Astrocyte (in vitro differentiated cells and primary cell): Measurements from ENCODE around the gene PDP2. TPM values are rescaled to one million over a fixed set of nuclear protein-coding genes. Genes with fewer than 3 reads are reported as not detected.
A peak's percentile ranks its signal among the peaks of the same experiment; 100 is the strongest.

Experiments
- DNase-seq: peaks from one replicate; pipeline ENCODE4 v3.0.0-alpha.2; 2010; ENCODE audit warnings: low read depth
- FAIRE-seq: peaks from 2 replicates; lab custom pipeline; 2011; peaks lifted over from hg19 to GRCh38; lab: Jason Lieb, UNC
- H2AFZ ChIP-seq: 2 replicates; pipeline ENCODE4 v1.6.0; 2012; ENCODE audit warnings: low read depth, low read length, inconsistent platforms
- H3K27ac ChIP-seq: 2 replicates; pipeline ENCODE4 v1.5.1; 2011; ENCODE audit warnings: low read depth, low read length, inconsistent platforms
- H3K27me3 ChIP-seq: 2 replicates; pipeline ENCODE4 v1.6.0; 2011; ENCODE audit warnings: low read length, inconsistent platforms; ENCODE audit not compliant: insufficient read depth
- H3K36me3 ChIP-seq: 2 replicates; pipeline ENCODE4 v1.5.1; 2011; ENCODE audit warnings: low read length, inconsistent platforms; ENCODE audit not compliant: insufficient read depth
- H3K4me1 ChIP-seq: 2 replicates; pipeline ENCODE4 v1.5.1; 2011; ENCODE audit warnings: low read length, inconsistent platforms; ENCODE audit not compliant: insufficient read depth
- H3K4me2 ChIP-seq: 2 replicates; pipeline ENCODE4 v1.6.0; 2012; ENCODE audit warnings: low read length, inconsistent platforms
- H3K4me3 ChIP-seq: 2 replicates; pipeline ENCODE4 v1.5.1; 2011; ENCODE audit warnings: low read depth, mild to moderate bottlenecking, low read length, inconsistent platforms; ENCODE audit not compliant: insufficient read depth
- H3K79me2 ChIP-seq: 2 replicates; pipeline ENCODE4 v1.6.0; 2012; ENCODE audit warnings: mild to moderate bottlenecking, low read length, inconsistent platforms; ENCODE audit not compliant: insufficient read depth
- H3K9ac ChIP-seq: 2 replicates; pipeline ENCODE4 v1.6.0; 2012; ENCODE audit warnings: mild to moderate bottlenecking, low read length, inconsistent platforms
- H3K9me3 ChIP-seq: 2 replicates; pipeline ENCODE4 v1.5.1; 2012; ENCODE audit warnings: low read depth, mild to moderate bottlenecking, low read length, inconsistent platforms; ENCODE audit not compliant: insufficient read depth
- H4K20me1 ChIP-seq: 2 replicates; pipeline ENCODE4 v1.6.0; 2012; ENCODE audit warnings: low read length, inconsistent platforms; ENCODE audit not compliant: insufficient read depth
- H3K27ac Mint-ChIP-seq: one replicate; pipeline ENCODE4 v1.8.0; 2021; ENCODE audit warnings: mild to moderate bottlenecking, mixed read lengths; ENCODE audit not compliant: unreplicated experiment
- H3K27me3 Mint-ChIP-seq: one replicate; pipeline ENCODE4 v1.8.0; 2021; ENCODE audit warnings: low read depth, mixed read lengths; ENCODE audit not compliant: unreplicated experiment
- H3K36me3 Mint-ChIP-seq: one replicate; pipeline ENCODE4 v1.8.0; 2021; ENCODE audit warnings: low read depth, mixed read lengths; ENCODE audit not compliant: unreplicated experiment
- H3K4me1 Mint-ChIP-seq: one replicate; pipeline ENCODE4 v1.8.0; 2021; ENCODE audit warnings: low read depth, mixed read lengths; ENCODE audit not compliant: unreplicated experiment
- H3K4me3 Mint-ChIP-seq: one replicate; pipeline ENCODE4 v1.8.0; 2021; ENCODE audit warnings: mild to moderate bottlenecking, moderate library complexity, mixed read lengths; ENCODE audit not compliant: unreplicated experiment
- H3K9me3 Mint-ChIP-seq: one replicate; pipeline ENCODE4 v1.8.0; 2021; ENCODE audit warnings: mild to moderate bottlenecking, mixed read lengths; ENCODE audit not compliant: unreplicated experiment
- EZH2 ChIP-seq: IDR thresholded peaks from 2 replicates; pipeline ENCODE4 v1.6.1; 2012; ENCODE audit warnings: mild to moderate bottlenecking, low read length, inconsistent platforms; ENCODE audit not compliant: insufficient read depth
- total RNA-seq: library from RNA; stranded (reverse); gene quantifications from 2 replicates; pipeline ENCODE4 v1.2.1, GENCODE V29; 2021
- TF ChIP-seq, protein P1 (sequence below): IDR thresholded peaks from 2 replicates; pipeline ENCODE4 v1.5.1; 2011; ENCODE audit warnings: low read depth, mild to moderate bottlenecking, inconsistent platforms, low read length, moderate library complexity; ENCODE audit not compliant: insufficient read depth

The PDP2 gene
- total RNA-seq, 1 donor from 2014 or later = 16.8 TPM

GRCh38 chr16:66881014-66881417 is 701 bp downstream of the PDP2 start:
- TF ChIP-seq EZH2 = no peak
- TF ChIP-seq, protein P1, sequence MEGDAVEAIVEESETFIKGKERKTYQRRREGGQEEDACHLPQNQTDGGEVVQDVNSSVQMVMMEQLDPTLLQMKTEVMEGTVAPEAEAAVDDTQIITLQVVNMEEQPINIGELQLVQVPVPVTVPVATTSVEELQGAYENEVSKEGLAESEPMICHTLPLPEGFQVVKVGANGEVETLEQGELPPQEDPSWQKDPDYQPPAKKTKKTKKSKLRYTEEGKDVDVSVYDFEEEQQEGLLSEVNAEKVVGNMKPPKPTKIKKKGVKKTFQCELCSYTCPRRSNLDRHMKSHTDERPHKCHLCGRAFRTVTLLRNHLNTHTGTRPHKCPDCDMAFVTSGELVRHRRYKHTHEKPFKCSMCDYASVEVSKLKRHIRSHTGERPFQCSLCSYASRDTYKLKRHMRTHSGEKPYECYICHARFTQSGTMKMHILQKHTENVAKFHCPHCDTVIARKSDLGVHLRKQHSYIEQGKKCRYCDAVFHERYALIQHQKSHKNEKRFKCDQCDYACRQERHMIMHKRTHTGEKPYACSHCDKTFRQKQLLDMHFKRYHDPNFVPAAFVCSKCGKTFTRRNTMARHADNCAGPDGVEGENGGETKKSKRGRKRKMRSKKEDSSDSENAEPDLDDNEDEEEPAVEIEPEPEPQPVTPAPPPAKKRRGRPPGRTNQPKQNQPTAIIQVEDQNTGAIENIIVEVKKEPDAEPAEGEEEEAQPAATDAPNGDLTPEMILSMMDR = no peak
- peaks cover 14% of the 10 kb centered on the region for H3K36me3 ChIP-seq
- DNase-seq (no peak), FAIRE-seq (no peak)
- H3K27ac ChIP-seq = peak overlapping the region; percentile 43
- peak overlapping the region; percentile 96 for H3K4me3 Mint-ChIP-seq
- peak overlapping the region; percentile 80 for H3K4me3 ChIP-seq
- no peaks in the 10 kb centered on the region for H3K9me3 ChIP-seq
- peaks cover 11% of the 10 kb centered on the region for H3K36me3 Mint-ChIP-seq
- no peaks in the 10 kb centered on the region for H3K27me3 ChIP-seq
- peaks cover 23% of the 10 kb centered on the region for H3K4me1 Mint-ChIP-seq
- H2AFZ ChIP-seq = peak overlapping the region; percentile 86
- H3K27me3 Mint-ChIP-seq = no peaks in the 10 kb centered on the region
- peak overlapping the region; percentile 80 for H3K9ac ChIP-seq
- peaks cover 26% of the 10 kb centered on the region for H4K20me1 ChIP-seq
- H3K27ac Mint-ChIP-seq = no peak overlapping the region
- peaks cover 9% of the 10 kb centered on the region for H3K4me1 ChIP-seq
- H3K4me2 ChIP-seq = peak overlapping the region; percentile 93
- no peaks in the 10 kb centered on the region for H3K9me3 Mint-ChIP-seq
- peaks cover 23% of the 10 kb centered on the region for H3K79me2 ChIP-seq

GRCh38 chr16:66881560-66881959 is 1.2 kb downstream of the PDP2 start:
- no peak for DNase-seq
- FAIRE-seq = no peak
- Histone ChIP-seq H3K4me2 (peak overlapping the region; percentile 93), H3K27me3 (no peaks in the 10 kb centered on the region), H3K27ac (no peak overlapping the region), H4K20me1 (peaks cover 30% of the 10 kb centered on the region), H3K9me3 (no peaks in the 10 kb centered on the region), H3K4me1 (peaks cover 9% of the 10 kb centered on the region), H3K9ac (no peak overlapping the region), H3K79me2 (peaks cover 23% of the 10 kb centered on the region), H3K36me3 (peaks cover 14% of the 10 kb centered on the region), H3K4me3 (peak overlapping the region; percentile 37), H2AFZ (no peak overlapping the region)
- Mint-ChIP-seq H3K9me3 (no peaks in the 10 kb centered on the region), H3K27ac (no peak overlapping the region), H3K4me3 (peak overlapping the region; percentile 96), H3K36me3 (peaks cover 11% of the 10 kb centered on the region), H3K27me3 (no peaks in the 10 kb centered on the region), H3K4me1 (peaks cover 27% of the 10 kb centered on the region)
- no peak for TF ChIP-seq EZH2
- TF ChIP-seq, protein P1 = no peak

DNA sequence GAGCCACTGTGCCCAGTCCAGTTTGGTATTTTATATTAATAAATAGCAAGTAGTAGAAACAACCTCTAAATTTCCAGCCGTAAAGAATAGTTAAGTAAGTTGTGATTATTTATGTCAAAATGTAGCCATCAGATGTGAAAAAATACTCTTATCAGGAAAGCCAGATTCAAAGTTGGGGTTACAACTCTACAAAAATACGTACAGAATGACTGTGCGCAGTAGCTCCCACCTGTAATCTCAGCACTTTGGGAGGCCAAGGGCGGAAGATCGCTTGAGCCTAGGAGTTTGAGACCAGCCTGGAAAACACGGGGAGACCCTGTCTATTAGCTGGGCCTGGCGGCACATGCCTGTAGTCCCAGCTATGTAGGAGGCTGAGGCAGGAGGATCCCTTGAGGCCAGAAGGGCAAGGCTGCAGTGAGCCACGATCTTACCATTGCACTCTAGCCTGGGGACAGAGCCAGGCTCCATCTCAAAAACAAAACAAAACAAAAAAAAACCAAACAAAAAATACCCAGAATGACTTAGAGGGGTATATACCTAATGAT is 1.7 kb downstream of the PDP2 start:
- TF ChIP-seq, protein P1 = no peak
- TF ChIP-seq EZH2 = no peak
- Histone ChIP-seq H3K36me3 (peaks cover 14% of the 10 kb centered on the region), H3K27me3 (no peaks in the 10 kb centered on the region), H4K20me1 (peaks cover 34% of the 10 kb centered on the region), H3K4me2 (peak overlapping the region; percentile 93), H3K9ac (no peak overlapping the region), H2AFZ (no peak overlapping the region), H3K79me2 (peaks cover 23% of the 10 kb centered on the region), H3K9me3 (no peaks in the 10 kb centered on the region), H3K4me1 (peaks cover 9% of the 10 kb centered on the region), H3K4me3 (no peak overlapping the region), H3K27ac (no peak overlapping the region)
- peaks cover 11% of the 10 kb centered on the region for H3K36me3 Mint-ChIP-seq
- peaks cover 31% of the 10 kb centered on the region for H3K4me1 Mint-ChIP-seq
- DNase-seq (no peak), FAIRE-seq (no peak)
- H3K9me3 Mint-ChIP-seq = no peaks in the 10 kb centered on the region
- no peak overlapping the region for H3K27ac Mint-ChIP-seq
- H3K4me3 Mint-ChIP-seq = peak overlapping the region; percentile 58
- no peaks in the 10 kb centered on the region for H3K27me3 Mint-ChIP-seq
